ENCODE results near the gene HMX3.

HMX3 gene

DNA sequence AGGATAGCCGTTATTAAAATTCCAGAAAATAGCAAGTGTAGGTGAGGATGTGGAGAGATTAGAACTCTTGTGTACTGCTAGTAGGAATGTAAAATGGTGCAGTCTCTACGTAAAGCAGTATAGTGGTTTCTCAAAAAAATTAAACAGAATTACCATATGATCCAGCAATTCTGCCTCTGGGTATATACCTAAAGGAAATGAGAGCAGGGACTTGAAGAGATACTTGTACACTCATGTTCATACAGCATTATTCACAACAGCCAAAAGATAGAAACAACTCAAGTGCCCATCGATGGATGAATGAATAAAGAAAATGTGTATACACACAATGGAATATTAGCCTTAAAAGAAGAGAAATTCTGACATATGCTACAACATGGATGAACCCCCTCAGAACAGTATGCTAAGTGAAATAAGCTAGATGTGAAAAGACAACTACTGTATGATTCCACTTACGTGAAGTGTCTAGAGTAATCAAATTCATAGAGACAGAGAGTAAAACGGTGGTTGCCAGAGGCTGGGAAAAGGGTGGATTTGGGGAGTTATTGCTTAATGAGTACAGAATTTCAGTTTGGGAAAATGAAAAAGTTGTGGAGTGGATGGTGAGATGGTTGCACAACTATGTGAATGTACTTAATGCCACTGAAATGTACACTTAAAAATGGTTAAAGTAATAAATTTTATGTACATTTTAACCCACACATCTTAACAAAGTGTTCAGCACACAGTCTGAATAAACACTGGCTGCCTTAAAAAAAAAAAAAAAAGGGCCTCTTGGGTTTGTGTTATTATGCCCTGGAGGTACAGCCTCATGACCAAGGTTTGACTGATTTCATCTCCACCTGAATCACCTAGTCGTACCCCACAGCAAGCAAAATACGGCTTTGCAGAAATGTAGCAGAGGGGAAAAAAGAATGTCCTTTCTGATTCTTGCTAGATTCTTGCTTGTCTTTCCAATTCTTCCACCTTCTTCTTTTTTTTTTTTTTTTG, 44.6 kb downstream of the HMX3 start:
- Histone ChIP-seq H3K27me3 (ENCODE audit: insufficient read depth, low read length) (no peaks in the 10 kb centered on the region), H3K4me1 (ENCODE audit: insufficient read depth, low read length) (no peaks in the 10 kb centered on the region), H3K36me3 (ENCODE audit: insufficient read depth, low read length) (peaks cover 13% of the 10 kb centered on the region), H3K9me3 (ENCODE audit: low read length) (peaks cover 3% of the 10 kb centered on the region), H2AFZ (ENCODE audit: low read depth, low read length) (no peak overlapping the region), H3K4me3 (ENCODE audit: low read length) (no peak overlapping the region)

DNA sequence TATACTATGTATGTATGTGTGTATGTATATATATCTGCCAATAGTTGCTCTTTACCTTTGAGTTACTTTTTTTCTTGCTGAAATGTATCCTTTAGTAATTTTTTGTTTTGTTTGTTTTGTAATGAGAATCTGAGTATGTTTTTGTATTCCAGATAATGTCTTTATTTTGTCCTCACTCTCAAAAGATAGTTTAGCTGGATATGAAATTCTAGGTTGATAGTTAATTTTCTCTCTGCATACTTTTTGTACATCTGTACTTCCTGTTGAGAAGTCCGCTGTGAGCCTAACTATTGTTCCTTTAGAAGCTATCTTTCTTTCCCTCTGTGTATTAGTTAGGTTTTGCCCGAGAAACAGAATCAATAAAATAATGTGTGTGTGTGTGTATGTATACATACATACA, 48.0 kb downstream of the HMX3 start:
- no peak overlapping the region for H3K4me3 ChIP-seq (ENCODE audit: low read length)
- H3K4me1 ChIP-seq (ENCODE audit: insufficient read depth, low read length) = no peaks in the 10 kb centered on the region
- H3K36me3 ChIP-seq (ENCODE audit: insufficient read depth, low read length) = peaks cover 2% of the 10 kb centered on the region
- no peaks in the 10 kb centered on the region for H3K27me3 ChIP-seq (ENCODE audit: insufficient read depth, low read length)
- H2AFZ ChIP-seq (ENCODE audit: low read depth, low read length) = no peak overlapping the region
- H3K9me3 ChIP-seq (ENCODE audit: low read length) = peaks cover 5% of the 10 kb centered on the region

DNA sequence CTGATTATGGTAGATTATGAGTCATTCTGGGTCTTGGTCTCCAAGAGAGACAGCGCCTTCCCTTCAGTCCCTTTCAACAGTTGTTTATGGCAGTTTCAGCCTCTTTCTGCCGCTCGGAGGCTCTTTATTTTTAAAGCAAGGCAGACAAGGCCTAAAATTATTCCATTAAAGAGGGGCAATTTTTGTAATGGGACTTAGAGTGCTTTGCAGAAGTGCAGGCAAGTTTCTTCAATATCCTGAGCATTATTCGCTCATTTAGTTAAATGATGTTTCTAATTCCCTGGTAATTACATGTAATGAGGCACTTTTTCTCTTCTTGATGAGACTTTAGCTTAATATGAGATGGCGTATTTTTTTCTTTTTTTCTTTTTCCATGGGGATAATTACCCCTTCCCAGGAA, 52.0 kb downstream of the HMX3 start:
- no peak overlapping the region for H2AFZ ChIP-seq (ENCODE audit: low read depth, low read length)
- peaks cover 2% of the 10 kb centered on the region for H3K36me3 ChIP-seq (ENCODE audit: insufficient read depth, low read length)
- no peaks in the 10 kb centered on the region for H3K4me1 ChIP-seq (ENCODE audit: insufficient read depth, low read length)
- no peaks in the 10 kb centered on the region for H3K27me3 ChIP-seq (ENCODE audit: insufficient read depth, low read length)
- no peak overlapping the region for H3K4me3 ChIP-seq (ENCODE audit: low read length)
- peaks cover 5% of the 10 kb centered on the region for H3K9me3 ChIP-seq (ENCODE audit: low read length)

Data from neuron (in vitro differentiated cells).